HL-60/S4 treated with retinoic acid at 250 ng/mL for 4 days and 3 days (cell line): ENCODE data around the gene MFAP2.
"Not testable (repeated sequence)": the region's sequence is repeated elsewhere in the genome, so short reads cannot be mapped to it uniquely, and the experiment has no call there.

Experiments
- in situ Hi-C: fragments of 300-500 bp; cut with MboI; formaldehyde crosslinking; loops from 2 replicates; pipeline ENCODE4 v1.7.0; 2022; ENCODE audit warnings: low sequenced_read_pairs

MFAP2 gene

GRCh38 chr1:16966282-16966681, 14.1 kb downstream of the MFAP2 start:
- in situ Hi-C loops: no loop called here

DNA sequence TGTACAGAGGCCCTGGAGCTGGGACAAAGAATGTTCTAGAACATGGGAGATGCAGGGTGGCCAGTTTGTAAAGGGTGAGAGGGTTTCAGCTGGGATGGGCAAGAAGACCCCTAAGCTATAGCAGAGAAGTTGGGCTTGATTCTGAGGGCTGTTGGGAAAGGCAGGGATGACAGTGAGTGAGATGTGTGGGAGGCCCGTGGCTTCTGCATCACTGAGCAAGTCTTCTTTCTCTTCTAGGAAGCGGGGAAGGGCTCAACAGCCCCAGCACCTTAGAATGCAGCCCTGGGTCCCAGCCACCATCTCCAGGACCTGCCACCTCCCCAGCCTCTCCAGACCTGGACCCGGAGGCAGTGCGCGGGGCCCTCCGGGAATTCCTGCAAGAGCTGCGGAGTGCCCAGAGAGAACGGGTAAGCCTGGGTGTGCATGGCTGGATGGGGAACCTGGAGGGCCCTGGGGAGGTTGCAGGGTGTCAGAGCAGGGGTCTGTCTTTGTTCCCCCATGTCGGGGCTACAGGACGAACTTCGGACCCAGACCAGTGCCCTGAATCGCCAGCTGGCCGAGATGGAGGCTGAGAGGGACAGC, 14.8 kb downstream of the MFAP2 start:
- in situ Hi-C loops: no loop called here

DNA sequence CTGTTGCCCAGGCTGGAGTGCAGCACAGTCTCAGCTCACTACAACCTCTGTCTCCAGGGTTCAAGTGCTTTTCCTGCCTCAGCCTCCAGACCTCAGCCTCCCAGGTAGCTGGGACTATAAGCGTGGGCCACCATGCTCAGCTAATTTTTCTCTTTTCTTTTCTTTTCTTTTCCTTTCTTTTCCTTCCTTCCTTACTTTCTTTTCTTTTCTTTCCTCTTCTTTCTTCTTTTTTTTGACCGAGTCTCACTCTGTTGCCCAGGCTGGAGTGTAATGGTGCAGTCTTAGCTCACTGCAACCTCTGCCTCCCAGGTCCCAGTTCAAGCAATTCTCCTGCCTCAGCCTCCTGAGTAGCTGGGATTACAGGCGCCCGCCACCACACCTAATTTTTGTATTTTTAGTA, 16.3 kb downstream of the MFAP2 start:
- in situ Hi-C loops: not testable (repeated sequence)

GRCh38 chr1:16961297-16962133, 18.9 kb downstream of the MFAP2 start:
- in situ Hi-C loops: no loop called here

- in situ Hi-C loops: no loop called here
These were observed 19.7 kb downstream of the MFAP2 start for GRCh38 chr1:16960560-16961296.

DNA sequence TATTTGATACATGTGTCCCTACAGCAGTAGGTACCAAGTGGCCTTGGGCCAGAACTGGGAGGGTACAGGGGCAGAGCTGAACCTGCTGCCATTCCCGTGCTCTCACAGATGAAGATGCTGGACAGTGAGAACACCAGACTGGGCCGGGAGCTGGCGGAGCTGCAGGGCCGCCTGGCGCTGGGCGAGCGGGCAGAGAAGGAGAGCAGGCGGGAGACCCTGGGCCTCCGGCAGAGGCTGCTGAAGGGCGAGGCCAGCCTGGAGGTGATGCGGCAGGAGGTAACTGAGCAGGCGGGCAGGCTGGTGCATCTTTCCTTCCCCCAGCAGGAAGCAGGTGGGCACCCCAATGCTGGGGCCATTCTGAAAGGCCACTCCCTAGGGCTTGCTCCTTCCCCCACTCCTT, 21.9 kb downstream of the MFAP2 start:
- in situ Hi-C loops: no loop called here

- in situ Hi-C loops: no loop called here
These were observed 22.7 kb downstream of the MFAP2 start for GRCh38 chr1:16957731-16958130.

DNA sequence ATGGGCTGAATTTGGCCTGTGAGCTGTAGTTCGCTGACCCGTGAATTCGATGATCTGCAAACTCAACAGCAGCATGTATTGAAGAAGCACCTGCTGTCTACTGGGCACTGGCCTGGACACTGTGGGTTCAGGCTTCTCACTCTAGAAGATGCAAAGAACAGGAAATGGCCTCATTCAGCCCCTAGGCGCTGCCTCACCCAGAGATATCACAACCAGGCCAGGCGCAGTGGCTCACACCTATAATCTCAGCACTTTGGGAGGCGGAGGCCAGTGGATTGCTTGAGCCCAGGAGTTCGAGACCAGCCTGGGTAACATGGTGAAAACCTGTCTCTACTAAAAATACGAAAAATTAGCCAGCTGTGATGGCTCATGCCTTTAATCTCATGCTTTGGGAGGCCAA, 23.6 kb downstream of the MFAP2 start:
- in situ Hi-C loops: no loop called here

- in situ Hi-C loops: no loop called here
These were observed 25.2 kb downstream of the MFAP2 start for GRCh38 chr1:16955186-16955585.

- in situ Hi-C loops: no loop called here
These were observed 25.8 kb downstream of the MFAP2 start for GRCh38 chr1:16954579-16954978.

DNA sequence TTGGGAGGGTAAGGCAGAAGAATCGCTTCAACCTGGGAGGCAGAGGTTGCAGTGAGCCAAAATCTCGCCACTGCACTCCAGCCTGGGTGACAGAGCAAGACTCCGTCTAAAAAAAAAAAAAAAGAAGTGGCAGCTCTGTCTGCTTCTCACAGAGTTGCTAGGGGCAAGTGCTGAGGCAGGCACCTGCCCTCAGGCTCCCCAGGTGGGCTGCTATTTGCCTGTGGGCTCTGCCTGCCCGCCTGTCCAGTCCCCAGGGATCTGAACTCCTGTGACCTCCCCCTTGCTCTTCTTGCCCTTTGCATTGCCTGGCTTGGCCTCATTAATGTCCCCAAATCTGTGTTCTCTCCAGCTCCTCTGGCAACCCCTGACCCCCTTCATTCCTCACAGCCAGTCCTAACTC, 28.0 kb downstream of the MFAP2 start:
- in situ Hi-C loops: not testable (repeated sequence)

- in situ Hi-C loops: not testable (repeated sequence)
These were observed 31.4 kb downstream of the MFAP2 start for GRCh38 chr1:16949026-16949425.

GRCh38 chr1:16948282-16948891, 32.0 kb downstream of the MFAP2 start:
- in situ Hi-C loops: not testable (repeated sequence)

GRCh38 chr1:16946646-16947045, 33.8 kb downstream of the MFAP2 start:
- in situ Hi-C loops: no loop called here

DNA sequence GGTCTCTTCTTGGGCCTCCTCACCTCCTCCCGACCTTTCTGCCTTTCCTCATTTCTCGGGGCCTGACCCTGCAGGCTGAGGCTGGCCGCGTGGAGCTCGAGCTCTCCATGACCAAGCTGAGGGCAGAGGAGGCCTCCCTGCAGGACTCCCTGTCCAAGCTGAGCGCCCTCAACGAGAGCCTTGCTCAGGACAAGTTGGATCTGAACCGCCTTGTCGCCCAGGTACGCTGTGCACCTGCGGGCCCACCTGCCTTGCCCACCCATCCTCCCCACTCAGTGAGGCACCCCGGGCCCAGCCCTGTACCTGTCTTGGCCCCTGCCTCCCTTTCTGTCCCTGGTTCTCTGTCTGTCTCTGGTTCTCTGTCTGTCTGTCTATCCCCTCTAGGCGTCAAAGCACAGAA, 34.2 kb downstream of the MFAP2 start:
- in situ Hi-C loops: not testable (repeated sequence)

- in situ Hi-C loops: not testable (repeated sequence)
These were observed 34.9 kb downstream of the MFAP2 start for GRCh38 chr1:16945512-16945911.

GRCh38 chr1:16944038-16944437, 36.4 kb downstream of the MFAP2 start:
- in situ Hi-C loops: no loop called here

DNA sequence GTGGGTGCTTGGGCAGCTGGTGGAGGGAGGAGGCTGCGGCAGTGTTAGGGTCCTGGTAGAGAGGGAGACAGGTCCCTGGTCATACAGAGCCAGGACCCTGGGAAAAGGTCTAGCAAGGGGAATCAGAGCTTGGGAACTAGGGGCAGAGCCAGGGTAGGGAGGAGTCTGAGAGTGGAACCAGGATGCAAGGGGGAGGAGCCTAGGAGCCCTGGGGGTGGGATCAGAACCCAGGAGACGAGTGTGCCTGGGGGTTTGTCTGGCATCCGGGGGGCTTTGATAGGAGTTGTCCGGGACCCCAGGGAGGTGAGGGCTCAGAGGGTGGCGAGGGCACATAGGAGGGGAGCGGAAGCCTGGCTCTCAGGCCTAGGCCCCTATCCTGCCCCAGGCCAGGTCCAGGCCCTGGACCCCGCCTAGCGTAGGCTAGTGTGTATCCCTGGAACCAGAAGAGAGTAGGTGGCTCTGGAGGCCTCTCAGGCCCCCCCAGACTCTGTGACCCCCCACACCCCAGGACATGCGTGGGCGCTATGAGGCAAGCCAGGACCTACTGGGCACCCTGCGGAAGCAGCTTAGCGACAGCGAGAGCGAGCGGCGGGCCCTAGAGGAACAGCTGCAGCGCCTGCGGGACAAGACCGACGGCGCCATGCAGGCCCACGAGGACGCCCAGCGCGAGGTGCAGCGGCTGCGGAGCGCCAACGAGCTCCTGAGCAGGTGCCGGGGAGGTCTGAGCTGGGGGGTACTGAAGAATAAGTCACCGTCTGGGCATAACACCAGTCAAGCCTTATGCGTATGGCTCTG, 40.8 kb downstream of the MFAP2 start:
- in situ Hi-C loops: not testable (repeated sequence)

DNA sequence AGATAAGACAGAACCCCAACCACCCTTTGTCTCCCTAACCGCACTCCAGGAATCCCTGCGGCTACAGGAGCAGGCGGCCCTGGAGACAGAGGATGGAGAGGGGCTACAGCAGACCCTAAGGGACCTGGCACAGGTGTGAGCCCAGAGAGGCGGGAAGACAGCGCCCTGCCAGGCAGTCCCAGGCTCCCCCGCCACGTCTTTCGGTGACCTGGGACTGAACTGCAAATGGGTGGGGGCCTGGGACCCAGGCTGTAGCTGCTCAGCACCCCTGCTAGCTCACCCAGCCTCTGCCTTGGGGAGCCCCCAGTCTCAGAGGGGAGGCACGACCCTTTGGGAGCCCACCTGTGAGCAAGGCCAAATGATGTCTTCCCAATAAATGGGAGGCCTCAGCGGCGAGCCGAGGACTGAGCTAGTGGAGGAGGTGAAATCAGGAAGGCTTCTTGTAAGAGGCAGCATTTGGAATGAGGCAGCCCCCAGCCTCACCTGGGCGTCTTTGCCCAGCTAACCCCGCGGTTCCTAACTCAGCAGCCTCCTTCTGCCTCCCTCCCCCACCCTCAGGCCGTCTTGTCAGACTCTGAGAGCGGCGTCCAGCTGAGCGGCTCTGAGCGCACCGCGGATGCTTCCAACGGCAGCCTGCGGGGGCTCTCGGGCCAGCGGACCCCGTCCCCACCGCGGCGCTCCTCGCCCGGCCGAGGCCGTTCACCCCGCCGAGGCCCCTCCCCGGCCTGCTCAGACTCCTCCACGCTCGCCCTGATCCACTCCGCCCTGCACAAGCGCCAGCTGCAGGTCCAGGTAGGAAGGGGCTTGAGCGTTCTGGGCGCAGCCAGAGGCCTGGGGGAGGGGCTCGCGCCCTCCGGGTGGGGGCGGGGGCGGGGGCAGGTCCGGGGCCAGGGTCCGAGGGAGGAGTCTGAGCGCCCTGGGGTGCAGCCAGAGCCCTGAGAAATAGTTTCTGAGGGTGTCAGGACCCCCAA, 41.8 kb downstream of the MFAP2 start:
- in situ Hi-C loops: no loop called here
